ENCODE measurements around the gene COMP.

COMP gene

DNA sequence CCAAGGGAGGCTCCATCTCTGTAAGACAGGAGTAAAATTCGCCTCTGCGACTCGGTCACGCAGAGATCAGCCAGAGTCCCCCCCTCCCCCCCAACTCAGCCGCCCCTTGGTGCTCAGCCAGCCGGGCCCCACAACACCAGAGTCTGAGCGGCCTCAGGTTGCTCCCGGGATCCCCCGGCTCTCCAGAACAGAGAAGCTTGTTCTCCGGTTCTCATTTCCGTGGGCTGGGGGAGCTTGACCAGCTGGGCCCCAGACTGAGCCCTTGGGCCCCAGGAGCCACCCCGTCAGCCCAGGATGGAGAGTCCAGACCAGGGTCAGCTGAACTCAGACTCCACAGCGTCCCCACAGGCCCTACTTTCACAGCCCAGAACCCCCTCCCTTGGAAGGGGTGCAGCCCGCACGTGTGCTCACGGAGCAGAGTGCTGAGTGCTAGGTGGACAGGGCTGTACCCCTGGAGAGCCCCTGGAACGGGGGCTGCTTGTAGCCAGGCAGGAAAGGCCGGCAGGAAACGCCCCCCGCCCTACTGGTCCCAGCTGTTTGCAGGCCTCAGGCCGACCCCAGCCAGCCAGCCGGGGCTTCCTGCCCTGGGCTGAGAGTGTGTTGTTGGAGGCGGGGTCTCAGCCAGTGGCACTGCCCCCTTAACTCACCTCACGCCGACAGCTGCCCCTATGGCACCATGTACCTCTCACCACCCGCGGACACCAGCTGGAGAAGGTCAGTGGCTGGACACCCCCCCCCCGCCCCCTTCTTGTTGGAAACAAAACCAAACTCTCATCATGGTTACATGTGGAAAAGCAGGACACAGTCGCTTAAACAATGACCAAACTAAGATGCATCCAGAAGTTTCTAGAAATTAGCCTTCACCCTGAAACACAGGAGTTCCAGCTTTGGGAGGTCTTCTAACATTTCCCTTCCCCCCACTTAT lies 44.4 kb downstream of the COMP start:
- TF ChIP-seq, protein P1, sequence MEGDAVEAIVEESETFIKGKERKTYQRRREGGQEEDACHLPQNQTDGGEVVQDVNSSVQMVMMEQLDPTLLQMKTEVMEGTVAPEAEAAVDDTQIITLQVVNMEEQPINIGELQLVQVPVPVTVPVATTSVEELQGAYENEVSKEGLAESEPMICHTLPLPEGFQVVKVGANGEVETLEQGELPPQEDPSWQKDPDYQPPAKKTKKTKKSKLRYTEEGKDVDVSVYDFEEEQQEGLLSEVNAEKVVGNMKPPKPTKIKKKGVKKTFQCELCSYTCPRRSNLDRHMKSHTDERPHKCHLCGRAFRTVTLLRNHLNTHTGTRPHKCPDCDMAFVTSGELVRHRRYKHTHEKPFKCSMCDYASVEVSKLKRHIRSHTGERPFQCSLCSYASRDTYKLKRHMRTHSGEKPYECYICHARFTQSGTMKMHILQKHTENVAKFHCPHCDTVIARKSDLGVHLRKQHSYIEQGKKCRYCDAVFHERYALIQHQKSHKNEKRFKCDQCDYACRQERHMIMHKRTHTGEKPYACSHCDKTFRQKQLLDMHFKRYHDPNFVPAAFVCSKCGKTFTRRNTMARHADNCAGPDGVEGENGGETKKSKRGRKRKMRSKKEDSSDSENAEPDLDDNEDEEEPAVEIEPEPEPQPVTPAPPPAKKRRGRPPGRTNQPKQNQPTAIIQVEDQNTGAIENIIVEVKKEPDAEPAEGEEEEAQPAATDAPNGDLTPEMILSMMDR (IDR thresholded peaks at IDR 0.05; ENCODE audit: low read depth, low read length), result no peak
- no peak overlapping the region for H3K4me3 ChIP-seq (ENCODE audit: low read depth, low read length)
- in situ Hi-C loops (cut with HindIII; ENCODE audit: low sequenced_read_pairs), result no loop called here
- DNase-seq (ENCODE audit: low read depth, low spot score), result no peak

DNA sequence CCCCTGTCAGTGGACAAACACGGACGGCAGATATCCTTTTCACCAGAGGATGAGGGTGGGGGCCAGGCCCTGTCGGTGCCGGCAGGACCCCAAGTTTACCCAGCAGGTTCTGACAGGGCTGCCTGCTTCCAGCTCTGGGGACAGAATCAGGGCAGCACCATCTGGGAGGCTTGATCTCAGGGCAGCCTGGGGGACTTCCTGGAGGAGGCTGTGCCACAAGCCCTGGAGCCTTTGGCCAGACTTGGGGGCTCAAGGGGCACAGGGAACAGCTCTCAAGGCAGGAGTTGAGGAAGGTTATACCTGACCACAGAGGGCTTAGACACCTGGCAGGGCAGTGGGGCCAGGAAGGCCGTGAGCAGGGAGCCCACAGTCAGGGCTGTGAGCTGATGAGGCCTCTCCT lies 45.2 kb downstream of the COMP start:
- in situ Hi-C loops (cut with HindIII; ENCODE audit: low sequenced_read_pairs), result no loop called here
- H3K4me3 ChIP-seq (ENCODE audit: low read depth, low read length), result no peak overlapping the region
- TF ChIP-seq, protein P1 (IDR thresholded peaks at IDR 0.05; ENCODE audit: low read depth, low read length), result no peak
- no peak for DNase-seq (ENCODE audit: low read depth, low spot score)

DNA sequence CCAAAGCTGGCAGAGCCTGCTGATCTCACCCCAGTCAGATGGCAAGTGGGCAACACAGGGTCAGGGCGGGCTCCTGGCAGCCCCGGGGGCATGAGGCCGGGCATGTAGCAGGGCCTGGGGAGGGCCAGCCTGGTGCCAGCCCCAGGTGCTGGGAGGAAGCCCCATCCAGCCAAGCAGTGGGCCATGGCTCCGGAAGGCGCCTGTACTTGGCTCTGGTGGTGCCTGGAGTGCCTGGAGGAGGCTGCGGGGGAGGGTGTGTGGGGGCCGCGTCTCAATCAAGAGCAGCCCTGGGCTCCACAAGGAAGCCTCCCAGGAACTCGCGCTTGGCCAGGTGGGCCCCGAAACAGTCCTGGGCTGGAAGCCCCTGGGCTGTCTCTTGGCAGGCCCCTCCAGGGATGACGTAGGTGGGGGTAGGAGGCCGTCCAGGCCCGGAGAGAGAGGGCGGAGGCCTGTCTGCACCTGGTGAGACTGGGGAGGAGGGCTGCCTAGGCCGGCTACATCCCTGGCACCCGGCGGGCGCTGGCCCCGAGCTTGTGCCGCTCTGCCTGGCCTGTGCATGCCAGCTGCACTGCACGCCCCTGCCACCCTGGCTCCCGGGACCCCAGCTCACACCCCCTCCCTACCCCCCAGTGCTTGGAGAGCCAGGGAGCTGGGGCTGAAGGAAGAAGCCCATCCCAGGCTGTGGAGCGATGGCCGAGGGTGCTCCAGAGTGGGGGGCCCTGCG lies 45.9 kb downstream of the COMP start:
- TF ChIP-seq, protein P1 (IDR thresholded peaks at IDR 0.05; ENCODE audit: low read depth, low read length), result no peak
- in situ Hi-C loops (cut with HindIII; ENCODE audit: low sequenced_read_pairs), result no loop called here
- no peak overlapping the region for H3K4me3 ChIP-seq (ENCODE audit: low read depth, low read length)
- DNase-seq (ENCODE audit: low read depth, low spot score), result no peak

DNA sequence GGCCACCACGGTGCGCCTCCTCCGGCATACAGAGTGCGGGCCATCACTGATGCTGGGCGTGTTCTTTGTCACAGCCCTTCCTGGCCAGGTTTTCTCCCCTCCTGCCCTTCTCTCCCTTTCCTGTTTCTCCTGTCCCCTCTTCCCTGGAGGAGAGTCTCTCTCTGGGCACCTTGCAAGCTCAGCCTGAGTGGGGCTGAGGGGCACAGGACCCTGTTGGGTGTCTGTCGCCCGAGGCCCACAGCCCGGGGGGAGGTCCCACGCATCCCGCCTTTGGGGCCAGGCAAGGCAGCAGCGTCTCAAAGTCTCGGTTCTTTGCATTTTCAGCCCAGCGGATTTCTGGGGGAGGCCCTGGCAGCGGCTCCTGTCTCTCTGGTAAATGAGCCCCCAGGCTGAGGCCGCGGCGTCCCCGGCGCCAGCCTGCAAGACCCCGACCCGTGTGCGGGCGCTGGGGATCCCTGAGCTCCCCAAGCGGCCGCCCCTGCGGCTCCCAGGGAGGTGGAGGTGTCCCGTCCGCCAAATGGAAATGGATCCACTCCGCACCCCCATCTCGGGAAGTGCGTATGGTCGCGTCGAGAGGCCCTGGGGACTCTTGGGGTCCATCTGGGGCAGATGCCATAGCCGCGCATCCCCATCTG lies 47.2 kb downstream of the COMP start:
- H3K4me3 ChIP-seq (ENCODE audit: low read depth, low read length), result no peak overlapping the region
- TF ChIP-seq, protein P1 (IDR thresholded peaks at IDR 0.05; ENCODE audit: low read depth, low read length), result no peak
- in situ Hi-C loops (cut with HindIII; ENCODE audit: low sequenced_read_pairs), result no loop called here
- no peak for DNase-seq (ENCODE audit: low read depth, low spot score)

DNA sequence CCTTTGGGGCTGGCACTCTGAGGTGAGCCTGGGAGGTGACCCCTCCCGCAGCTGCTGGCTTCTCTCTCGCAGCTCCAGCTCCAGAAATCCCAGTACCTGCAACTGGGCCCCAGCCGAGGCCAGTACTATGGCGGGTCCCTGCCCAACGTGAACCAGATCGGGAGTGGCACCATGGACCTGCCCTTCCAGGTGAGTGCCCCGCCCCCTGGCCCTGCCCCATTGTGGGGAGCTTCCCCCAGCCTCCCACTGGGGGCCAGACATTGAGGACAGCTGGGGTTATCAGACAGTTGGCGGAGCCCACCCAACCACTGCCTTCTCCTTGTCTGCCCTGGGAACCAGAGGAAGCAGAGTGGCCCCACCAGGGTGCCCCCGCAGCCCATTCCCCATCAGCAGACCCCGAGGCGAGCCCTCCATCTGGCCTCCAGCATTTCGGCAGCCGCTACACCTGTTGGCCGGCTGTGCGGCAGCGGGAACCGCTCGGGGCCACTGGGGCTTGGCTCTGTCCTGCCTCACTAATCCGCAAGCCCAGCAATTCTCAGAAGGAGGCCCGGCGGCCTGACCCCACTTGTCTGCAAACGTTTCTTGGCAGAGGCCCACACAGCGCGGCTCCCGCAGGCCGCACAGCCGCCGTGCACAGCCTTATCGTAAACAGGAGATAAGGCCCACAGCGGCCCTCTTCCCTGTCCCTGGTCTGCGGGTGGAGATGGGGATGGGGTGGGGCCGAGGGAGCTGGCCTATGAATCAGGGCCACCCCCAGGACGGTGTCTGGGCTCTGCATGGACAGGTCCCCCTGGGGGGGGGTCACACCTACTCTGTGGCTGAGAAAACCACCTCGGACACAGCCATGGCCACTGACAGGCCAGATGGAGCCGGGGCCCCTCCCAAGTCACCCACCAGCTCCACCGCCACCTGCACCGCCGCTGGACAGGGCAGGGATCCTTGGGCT lies 48.0 kb downstream of the COMP start:
- in situ Hi-C loops (cut with HindIII; ENCODE audit: low sequenced_read_pairs), result no loop called here

More for the DNA sequence above, 48.0 kb downstream of the COMP start:
- peak; percentile 28 for DNase-seq (ENCODE audit: low read depth, low spot score)
- no peak overlapping the region for H3K4me3 ChIP-seq (ENCODE audit: low read depth, low read length)
- TF ChIP-seq, protein P1 (IDR thresholded peaks at IDR 0.05; ENCODE audit: low read depth, low read length), result no peak

Measured in astrocyte of the spinal cord (primary cell).